NK-92 (cell line): Measurements from ENCODE around the gene CORO2B.

Source experiments
- DNase-seq: peaks from one replicate; lab custom pipeline; 2025; ENCODE audit not compliant: unreplicated experiment; lab: John Stamatoyannopoulos, UW

CORO2B gene

GRCh38 chr15:68589783-68590710 is 11.3 kb downstream of the CORO2B start:
- no peak for DNase-seq

DNA sequence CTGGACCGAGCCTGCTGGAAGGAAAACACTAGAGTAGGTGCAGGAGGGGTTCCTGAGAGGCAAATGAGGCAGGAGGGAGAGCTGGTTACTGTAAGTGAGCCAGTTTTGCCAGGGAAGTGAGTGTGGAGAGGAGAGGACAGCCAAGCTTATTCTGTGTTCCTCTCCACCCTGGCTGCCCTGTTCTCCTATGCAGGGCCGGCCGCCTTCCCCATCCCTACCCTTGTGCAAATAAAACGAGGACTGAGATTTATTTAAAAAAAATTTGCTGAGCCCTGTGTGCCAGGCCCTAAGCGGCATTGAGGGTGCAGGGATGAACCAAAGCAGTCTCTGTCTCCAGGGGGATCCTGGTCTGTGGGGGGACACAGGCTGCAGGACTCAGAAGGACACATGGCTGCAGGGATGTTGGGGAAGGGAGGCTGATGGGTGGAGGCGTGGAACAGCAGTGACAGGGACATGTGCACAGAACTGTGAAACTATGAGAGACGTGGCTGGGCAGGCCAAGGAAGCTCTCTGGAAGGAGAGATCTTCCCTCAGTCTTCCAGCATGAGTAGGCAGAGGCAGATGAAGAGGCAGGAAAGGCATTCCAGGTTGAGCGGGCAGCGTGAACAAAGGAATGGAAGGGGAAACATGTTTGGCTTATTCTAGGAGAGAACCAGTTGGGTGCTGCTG is 12.1 kb downstream of the CORO2B start:
- no peak for DNase-seq

DNA sequence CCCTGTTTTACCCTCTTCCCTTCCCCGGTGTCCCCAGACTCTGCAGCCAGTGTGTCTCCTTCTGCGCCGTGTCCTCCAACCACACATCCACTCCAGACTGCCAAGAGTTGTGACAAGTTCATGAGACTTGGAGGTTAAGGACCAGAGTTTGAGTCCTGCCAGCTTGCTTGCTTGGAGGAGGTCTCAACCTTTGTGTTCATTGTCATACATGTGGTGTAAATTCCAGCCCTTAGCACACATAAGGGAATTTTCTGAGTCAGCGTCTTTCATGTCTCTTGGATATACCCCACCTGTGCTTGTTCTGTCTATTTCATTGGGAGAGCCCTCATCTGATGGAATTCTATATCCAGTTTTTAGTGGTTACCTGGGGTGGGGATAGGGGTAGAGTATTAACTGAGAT is 13.3 kb downstream of the CORO2B start:
- no peak for DNase-seq

DNA sequence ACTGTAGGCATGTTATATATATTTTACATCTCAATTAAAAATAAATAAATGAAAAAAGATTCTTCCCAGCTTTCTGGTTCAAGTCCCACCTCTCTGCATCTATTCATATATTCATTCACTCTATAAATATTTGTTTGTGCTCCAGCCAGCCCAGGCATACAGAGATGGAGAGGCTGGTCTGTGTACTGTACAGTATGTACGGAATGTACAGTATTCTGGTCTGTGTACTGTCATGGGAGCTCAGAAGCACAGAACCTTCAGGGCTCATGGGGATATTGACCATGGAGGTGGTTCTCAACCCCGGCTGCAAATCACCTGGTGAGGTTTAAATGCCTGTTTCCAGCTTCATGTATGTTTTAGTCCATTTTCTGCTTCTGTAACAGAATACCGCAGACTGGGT is 13.8 kb downstream of the CORO2B start:
- DNase-seq: no peak

- no peak for DNase-seq
These were observed 14.5 kb downstream of the CORO2B start for GRCh38 chr15:68593341-68593740.

GRCh38 chr15:68593828-68594532 is 15.2 kb downstream of the CORO2B start:
- no peak for DNase-seq

- no peak for DNase-seq
These were observed 15.9 kb downstream of the CORO2B start for GRCh38 chr15:68594533-68595259.

- no peak for DNase-seq
These were observed 16.4 kb downstream of the CORO2B start for GRCh38 chr15:68595260-68595564.

- no peak for DNase-seq
These were observed 17.0 kb downstream of the CORO2B start for GRCh38 chr15:68595761-68596160.

DNA sequence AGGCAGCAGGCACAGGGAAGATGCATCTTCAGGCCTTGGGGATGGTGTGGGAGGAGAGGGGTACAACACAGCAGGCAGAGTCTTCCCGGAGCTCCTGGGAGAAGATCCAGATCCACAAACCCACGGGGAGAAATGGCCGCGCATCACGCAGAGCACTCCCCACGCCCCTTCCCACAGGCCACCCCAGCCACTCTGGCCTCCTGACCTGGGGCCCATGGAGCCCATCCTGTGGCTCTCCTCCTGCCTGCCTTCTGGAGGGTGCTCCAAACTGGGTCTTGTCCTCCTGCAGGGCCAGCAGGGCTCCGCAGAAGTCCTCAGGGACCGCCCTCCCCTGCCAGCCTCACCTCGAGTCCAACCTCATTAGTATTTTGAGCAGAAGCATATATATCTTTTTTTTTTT is 17.9 kb downstream of the CORO2B start:
- no peak for DNase-seq

DNA sequence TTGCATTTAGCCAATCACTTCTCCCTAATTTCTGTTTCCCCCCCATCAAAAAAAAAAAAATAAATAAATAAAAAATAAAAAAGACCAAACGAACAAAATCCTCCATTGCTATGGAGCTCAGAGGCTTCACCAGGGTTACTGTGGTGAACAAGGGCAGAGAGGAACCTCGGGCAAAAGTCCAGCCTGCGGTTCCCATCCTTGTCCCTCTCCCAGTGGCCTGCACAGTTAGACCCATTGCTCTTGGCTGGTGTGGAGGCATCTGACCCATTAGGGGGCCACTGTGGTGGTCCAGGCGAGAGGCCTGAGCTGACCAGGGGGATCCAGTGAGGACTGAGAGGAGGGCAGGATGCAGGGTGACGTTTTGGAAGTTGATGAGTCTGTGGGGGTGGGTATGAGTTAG is 18.8 kb downstream of the CORO2B start:
- DNase-seq: no peak

DNA sequence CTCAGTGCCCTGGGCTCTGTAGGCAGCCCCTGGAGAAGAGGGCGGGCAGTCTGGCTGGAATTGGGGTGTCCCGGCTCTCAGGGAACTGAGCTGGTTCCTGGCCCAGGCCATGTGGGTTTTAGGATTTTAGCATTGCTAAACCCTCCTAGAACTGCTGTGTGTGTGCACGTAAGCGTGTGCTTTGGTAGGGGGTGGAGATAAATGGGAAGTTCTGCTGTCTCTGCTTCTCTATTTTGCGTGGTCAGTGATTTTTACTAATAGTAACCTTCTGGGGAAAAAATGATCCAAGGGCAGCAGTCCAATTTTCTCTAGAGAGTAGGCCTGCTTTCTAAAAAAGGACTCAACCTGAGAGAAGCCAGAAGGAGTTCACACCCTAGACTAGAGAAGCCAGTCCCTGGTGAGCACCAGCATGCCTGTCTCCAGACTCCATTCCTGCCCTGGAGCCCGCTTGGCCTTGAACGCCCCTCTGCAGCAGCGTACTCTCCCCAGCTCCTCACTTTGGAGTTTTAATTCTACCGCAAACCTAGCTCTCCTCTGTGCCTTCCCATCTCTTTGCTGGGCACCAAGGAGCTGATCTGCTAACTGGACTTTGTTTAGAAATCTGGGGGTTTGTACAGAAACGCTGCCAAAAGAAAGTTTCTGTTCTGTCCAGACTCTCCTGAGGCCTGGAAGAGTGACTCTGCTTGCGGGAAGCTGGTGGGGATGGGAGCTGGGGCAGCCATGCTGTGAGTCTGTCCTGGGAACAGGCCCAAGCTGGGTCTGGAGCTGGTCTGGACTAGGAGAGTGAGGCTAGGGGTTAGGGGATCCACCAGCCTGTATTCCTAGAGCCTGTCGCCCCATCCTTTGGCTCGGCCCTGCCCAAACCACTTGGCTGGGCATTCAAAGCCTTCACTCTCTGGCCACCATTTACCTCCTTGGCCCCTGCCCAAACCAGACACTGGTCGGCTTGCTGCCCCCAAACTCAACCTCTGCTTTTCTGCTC is 19.7 kb downstream of the CORO2B start:
- no peak for DNase-seq

GRCh38 chr15:68599153-68599545 is 20.4 kb downstream of the CORO2B start:
- no peak for DNase-seq

- DNase-seq: no peak
These were observed 20.8 kb downstream of the CORO2B start for GRCh38 chr15:68599560-68600071.

DNA sequence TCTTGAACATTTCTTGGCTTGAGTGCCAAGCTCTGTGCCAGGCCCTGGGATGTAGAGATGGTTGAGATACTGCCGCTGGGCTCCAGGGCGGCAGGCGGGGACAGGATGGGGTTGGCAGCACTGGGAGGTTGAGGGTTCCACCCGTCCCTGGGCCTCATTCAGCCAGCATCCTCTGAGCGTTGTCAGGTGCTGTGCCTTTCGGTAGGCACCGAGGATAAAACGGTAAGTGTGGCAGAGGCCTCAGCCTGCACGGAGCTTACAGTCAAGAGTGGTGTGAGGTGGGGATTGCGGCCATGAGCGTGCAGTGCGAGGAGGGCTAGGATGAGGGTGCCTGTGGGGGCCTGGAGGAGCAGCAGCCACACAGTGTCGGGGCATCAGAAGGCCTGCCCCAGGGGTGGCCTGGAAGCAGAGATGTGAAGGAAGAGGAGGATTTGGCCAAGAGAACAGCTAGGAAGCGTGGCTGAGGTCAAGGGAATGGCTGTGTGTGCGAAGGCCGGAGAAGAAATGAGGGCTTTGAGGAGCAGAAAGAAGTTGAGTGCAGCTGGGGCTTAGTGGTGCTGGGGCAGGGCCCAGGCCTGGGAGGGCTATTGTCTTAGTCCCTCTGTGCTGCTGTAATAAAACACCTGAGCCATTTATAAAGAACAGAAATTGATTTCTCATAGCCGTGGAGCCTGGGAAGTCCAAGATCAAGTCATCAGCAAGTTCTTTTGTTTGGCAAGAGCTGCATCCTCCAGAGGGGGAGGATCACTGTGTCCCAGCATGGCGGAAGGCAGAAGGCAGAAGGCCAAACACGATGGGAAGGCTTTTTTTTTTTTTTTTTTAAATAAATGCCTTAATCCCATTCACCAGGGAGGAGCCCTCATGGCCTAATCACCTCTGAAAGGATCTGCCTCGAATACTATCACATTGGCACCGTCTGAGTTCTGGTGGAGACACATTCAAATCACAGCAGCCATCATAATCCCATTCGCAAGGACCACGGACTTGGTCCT is 22.7 kb downstream of the CORO2B start:
- DNase-seq: no peak

- DNase-seq: no peak
These were observed 23.8 kb downstream of the CORO2B start for GRCh38 chr15:68602459-68603215.

DNA sequence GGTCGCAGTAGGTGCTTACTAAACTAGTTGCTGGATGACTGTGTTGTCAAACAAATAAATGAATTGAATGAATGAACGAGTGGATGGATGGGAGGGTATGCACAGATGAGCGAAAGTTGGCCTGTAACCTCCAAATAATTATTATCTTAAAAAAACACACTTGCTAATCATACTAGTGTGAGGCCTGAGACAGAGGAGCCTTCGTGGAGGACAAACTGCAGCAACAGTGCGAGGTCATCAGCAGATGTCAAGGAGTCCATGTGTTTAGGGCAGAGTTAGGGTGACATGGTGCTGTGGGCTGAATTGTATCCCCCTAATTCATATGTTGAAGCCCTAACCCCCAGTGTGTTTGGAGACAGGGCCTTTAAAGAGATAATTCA is 24.4 kb downstream of the CORO2B start:
- no peak for DNase-seq

DNA sequence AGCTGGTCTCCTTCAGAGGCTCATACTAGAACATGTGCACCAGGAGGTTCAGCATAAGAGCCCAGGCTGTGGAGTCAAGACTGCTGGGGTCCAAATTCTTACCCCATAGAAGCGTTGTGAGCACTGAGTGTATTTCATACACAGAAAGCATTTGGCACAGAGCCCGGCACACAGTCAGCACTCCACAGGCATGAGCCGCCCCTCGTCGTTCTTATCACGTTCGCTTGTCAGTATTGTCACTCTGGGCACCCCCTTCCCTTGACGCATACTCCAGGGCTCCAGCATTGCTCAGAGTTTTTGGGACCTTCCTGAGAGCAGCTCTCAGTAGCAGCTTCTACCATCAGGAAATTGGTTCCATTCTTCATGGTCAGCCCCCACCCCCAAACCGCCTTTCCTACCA is 25.2 kb downstream of the CORO2B start:
- DNase-seq: no peak
